ENCODE data around the gene BEND7. TPM values are rescaled to one million over a fixed set of nuclear protein-coding genes. Genes with fewer than 3 reads are reported as not detected.

Gene BEND7
- total RNA-seq, 5 donors from 2014 or later (not counting 1 experiment from before 2014, with no cell fraction given) = 1.2 TPM; not detected in 4

GRCh38 chr10:13492493-13493180, 36.2 kb downstream of the BEND7 start:
- no peak overlapping the region for H3K4me3 ChIP-seq (ENCODE audit: control insufficient read depth in 1 of 2, extremely low read depth in 1 of 2, low read length in 1 of 2)
- no peaks in the 10 kb centered on the region for H3K4me1 Mint-ChIP-seq
- no peak overlapping the region for H3K27ac ChIP-seq (ENCODE audit: low read length)
- CTCF ChIA-PET = no interaction called here
- POLR2A ChIA-PET = no interaction called here
- DNase-seq (no peak), ATAC-seq (replicated peaks in 1 of 4) (no peak)
- H3K36me3 Mint-ChIP-seq = no peaks in the 10 kb centered on the region
- no peaks in the 10 kb centered on the region for H3K9me3 ChIP-seq
- no peak overlapping the region for H3K4me3 Mint-ChIP-seq
- no peaks in the 10 kb centered on the region for H3K36me3 ChIP-seq (ENCODE audit: control insufficient read depth in 2 of 2, extremely low read depth in 1 of 2, insufficient read depth in 1 of 2, low read length in 1 of 2)
- no peaks in the 10 kb centered on the region for H3K4me1 ChIP-seq (ENCODE audit: control insufficient read depth in 1 of 2, extremely low read depth in 1 of 2, insufficient read depth in 2 of 2, low read length in 2 of 2)
- H3K9me3 Mint-ChIP-seq = no peaks in the 10 kb centered on the region
- H3K27me3 Mint-ChIP-seq = peaks cover 13 to 15% of the 10 kb centered on the region in 2 donors
- H3K27me3 ChIP-seq (replicated peaks in 1 of 2; ENCODE audit: control insufficient read depth in 2 of 2, extremely low read depth in 1 of 2, insufficient read depth in 2 of 2, low read length in 1 of 2) = peaks cover 0 to 5% of the 10 kb centered on the region in 2 experiments
- no peak overlapping the region for H3K27ac Mint-ChIP-seq
- WGBS (ENCODE audit: insufficient coverage) = 83% methylated on average over 11 of the region's 16 CpGs

GRCh38 chr10:13491747-13492360, 37.0 kb downstream of the BEND7 start:
- no peaks in the 10 kb centered on the region for H3K36me3 Mint-ChIP-seq
- CTCF ChIA-PET = no interaction called here
- POLR2A ChIA-PET = no interaction called here

GRCh38 chr10:13490503-13490902, 38.3 kb downstream of the BEND7 start:
- Mint-ChIP-seq H3K4me3 (no peak overlapping the region), H3K27ac (no peak overlapping the region), H3K36me3 (no peaks in the 10 kb centered on the region), H3K27me3 (peaks cover 6 to 9% of the 10 kb centered on the region in 2 donors), H3K9me3 (no peaks in the 10 kb centered on the region), H3K4me1 (no peaks in the 10 kb centered on the region)
- H3K4me3 ChIP-seq (ENCODE audit: control insufficient read depth in 1 of 2, extremely low read depth in 1 of 2, low read length in 1 of 2) = no peak overlapping the region
- ATAC-seq (replicated peaks in 1 of 4) = no peak
- no peaks in the 10 kb centered on the region for H3K9me3 ChIP-seq
- peaks cover 0 to 5% of the 10 kb centered on the region in 2 experiments for H3K27me3 ChIP-seq (replicated peaks in 1 of 2; ENCODE audit: control insufficient read depth in 2 of 2, extremely low read depth in 1 of 2, insufficient read depth in 2 of 2, low read length in 1 of 2)
- no peak for DNase-seq
- no peak overlapping the region for H3K27ac ChIP-seq (ENCODE audit: low read length)
- WGBS (ENCODE audit: insufficient coverage) = 92% methylated on average over 3 of the region's 5 CpGs
- CTCF ChIA-PET = no interaction called here
- no peaks in the 10 kb centered on the region for H3K36me3 ChIP-seq (ENCODE audit: control insufficient read depth in 2 of 2, extremely low read depth in 1 of 2, insufficient read depth in 1 of 2, low read length in 1 of 2)
- no peaks in the 10 kb centered on the region for H3K4me1 ChIP-seq (ENCODE audit: control insufficient read depth in 1 of 2, extremely low read depth in 1 of 2, insufficient read depth in 2 of 2, low read length in 2 of 2)
- POLR2A ChIA-PET = no interaction called here

More at GRCh38 chr10:13491747-13492360, 37.0 kb downstream of the BEND7 start:
- Histone ChIP-seq H3K27me3 (replicated peaks in 1 of 2; ENCODE audit: control insufficient read depth in 2 of 2, extremely low read depth in 1 of 2, insufficient read depth in 2 of 2, low read length in 1 of 2) (peaks cover 0 to 5% of the 10 kb centered on the region in 2 experiments), H3K9me3 (no peaks in the 10 kb centered on the region), H3K36me3 (ENCODE audit: control insufficient read depth in 2 of 2, extremely low read depth in 1 of 2, insufficient read depth in 1 of 2, low read length in 1 of 2) (no peaks in the 10 kb centered on the region), H3K4me1 (ENCODE audit: control insufficient read depth in 1 of 2, extremely low read depth in 1 of 2, insufficient read depth in 2 of 2, low read length in 2 of 2) (no peaks in the 10 kb centered on the region), H3K27ac (ENCODE audit: low read length) (no peak overlapping the region), H3K4me3 (ENCODE audit: control insufficient read depth in 1 of 2, extremely low read depth in 1 of 2, low read length in 1 of 2) (no peak overlapping the region)
- Mint-ChIP-seq H3K4me3 (no peak overlapping the region), H3K9me3 (no peaks in the 10 kb centered on the region), H3K27me3 (peaks cover 13 to 15% of the 10 kb centered on the region in 2 donors), H3K27ac (no peak overlapping the region), H3K4me1 (no peaks in the 10 kb centered on the region)
- DNase-seq (no peak), ATAC-seq (replicated peaks in 1 of 4) (no peak)
- no CpG with 5 or more reads among the region's 9 CpGs for WGBS (ENCODE audit: insufficient coverage)

- CTCF ChIA-PET = no interaction called here
- no peaks in the 10 kb centered on the region for H3K36me3 ChIP-seq (ENCODE audit: control insufficient read depth in 2 of 2, extremely low read depth in 1 of 2, insufficient read depth in 1 of 2, low read length in 1 of 2)
- H3K4me3 Mint-ChIP-seq = no peak overlapping the region
- H3K9me3 Mint-ChIP-seq = no peaks in the 10 kb centered on the region
- no peak overlapping the region for H3K27ac ChIP-seq (ENCODE audit: low read length)
- WGBS (ENCODE audit: insufficient coverage) = 96% methylated on average over 3 of the region's 7 CpGs
- no peaks in the 10 kb centered on the region for H3K9me3 ChIP-seq
- peaks cover under 1 to 4% (median 2%) of the 10 kb centered on the region in 3 donors for H3K4me1 Mint-ChIP-seq
- DNase-seq (no peak), ATAC-seq (replicated peaks in 1 of 4) (no peak)
- POLR2A ChIA-PET = no interaction called here
- no peaks in the 10 kb centered on the region for H3K4me1 ChIP-seq (ENCODE audit: control insufficient read depth in 1 of 2, extremely low read depth in 1 of 2, insufficient read depth in 2 of 2, low read length in 2 of 2)
- H3K4me3 ChIP-seq (ENCODE audit: control insufficient read depth in 1 of 2, extremely low read depth in 1 of 2, low read length in 1 of 2) = no peak overlapping the region
- H3K27me3 ChIP-seq (replicated peaks in 1 of 2; ENCODE audit: control insufficient read depth in 2 of 2, extremely low read depth in 1 of 2, insufficient read depth in 2 of 2, low read length in 1 of 2) = peaks cover 0 to 5% of the 10 kb centered on the region in 2 experiments
- no peaks in the 10 kb centered on the region for H3K36me3 Mint-ChIP-seq
- H3K27ac Mint-ChIP-seq = no peak overlapping the region
- H3K27me3 Mint-ChIP-seq = peaks cover 6 to 9% of the 10 kb centered on the region in 2 donors
Measured at GRCh38 chr10:13489035-13489599, 39.7 kb downstream of the BEND7 start.

GRCh38 chr10:13485623-13486022, 43.2 kb downstream of the BEND7 start:
- H3K27ac Mint-ChIP-seq = no peak overlapping the region
- ChIA-PET CTCF (no interaction called here), POLR2A (no interaction called here)
- no peak overlapping the region for H3K27ac ChIP-seq (ENCODE audit: low read length)
- peaks cover 9 to 11% of the 10 kb centered on the region in 2 donors for H3K27me3 Mint-ChIP-seq
- no peaks in the 10 kb centered on the region for H3K9me3 ChIP-seq
- no peaks in the 10 kb centered on the region for H3K4me1 ChIP-seq (ENCODE audit: control insufficient read depth in 1 of 2, extremely low read depth in 1 of 2, insufficient read depth in 2 of 2, low read length in 2 of 2)
- H3K36me3 ChIP-seq (ENCODE audit: control insufficient read depth in 2 of 2, extremely low read depth in 1 of 2, insufficient read depth in 1 of 2, low read length in 1 of 2) = no peaks in the 10 kb centered on the region
- no peak overlapping the region for H3K4me3 ChIP-seq (ENCODE audit: control insufficient read depth in 1 of 2, extremely low read depth in 1 of 2, low read length in 1 of 2)
- H3K4me1 Mint-ChIP-seq = peaks cover 5 to 13% (median 10%) of the 10 kb centered on the region in 3 donors
- WGBS (ENCODE audit: insufficient coverage) = no CpG with 5 or more reads among the region's 1 CpG
- H3K4me3 Mint-ChIP-seq = no peak overlapping the region
- no peaks in the 10 kb centered on the region for H3K36me3 Mint-ChIP-seq
- no peaks in the 10 kb centered on the region for H3K9me3 Mint-ChIP-seq
- no peak for DNase-seq
- peaks cover 0 to 7% of the 10 kb centered on the region in 2 experiments for H3K27me3 ChIP-seq (replicated peaks in 1 of 2; ENCODE audit: control insufficient read depth in 2 of 2, extremely low read depth in 1 of 2, insufficient read depth in 2 of 2, low read length in 1 of 2)
- no peak for ATAC-seq (replicated peaks in 1 of 4)

- H3K27me3 Mint-ChIP-seq = peaks cover 10 to 13% of the 10 kb centered on the region in 2 donors
- peaks cover 5 to 13% (median 10%) of the 10 kb centered on the region in 3 donors for H3K4me1 Mint-ChIP-seq
- Histone ChIP-seq H3K27ac (ENCODE audit: low read length) (no peak overlapping the region), H3K4me1 (ENCODE audit: control insufficient read depth in 1 of 2, extremely low read depth in 1 of 2, insufficient read depth in 2 of 2, low read length in 2 of 2) (no peaks in the 10 kb centered on the region), H3K9me3 (no peaks in the 10 kb centered on the region), H3K4me3 (ENCODE audit: control insufficient read depth in 1 of 2, extremely low read depth in 1 of 2, low read length in 1 of 2) (no peak overlapping the region), H3K27me3 (replicated peaks in 1 of 2; ENCODE audit: control insufficient read depth in 2 of 2, extremely low read depth in 1 of 2, insufficient read depth in 2 of 2, low read length in 1 of 2) (peaks cover 0 to 7% of the 10 kb centered on the region in 2 experiments), H3K36me3 (ENCODE audit: control insufficient read depth in 2 of 2, extremely low read depth in 1 of 2, insufficient read depth in 1 of 2, low read length in 1 of 2) (no peaks in the 10 kb centered on the region)
- POLR2A ChIA-PET = interaction anchor here in 1 of 2 donors (0.5 kb wide), 1 partner anchor 14 kb away, joined by 3 read pairs; no protein-coding TSS in a partner anchor
- peak in 3 of 4 experiments; percentile 44 to 65 (median 45) for ATAC-seq (replicated peaks in 1 of 4)
- WGBS (ENCODE audit: insufficient coverage) = 3% methylated on average over 4 of the region's 9 CpGs
- H3K27ac Mint-ChIP-seq = no peak overlapping the region
- no peaks in the 10 kb centered on the region for H3K36me3 Mint-ChIP-seq
- H3K4me3 Mint-ChIP-seq = no peak overlapping the region
- H3K9me3 Mint-ChIP-seq = no peaks in the 10 kb centered on the region
- CTCF ChIA-PET = no interaction called here
- peak in 10 of 35 experiments; percentile 1 to 15 (median 6) for DNase-seq
Measured at GRCh38 chr10:13483951-13484350, 44.9 kb downstream of the BEND7 start.
